Activated CD8-positive, alpha-beta T cell treated with anti-CD3 and anti-CD28 coated beads for 36 hours (primary cell): ENCODE measurements around the gene C6orf141. TPM values are rescaled to one million over a fixed set of nuclear protein-coding genes. Genes with fewer than 3 reads are reported as not detected.

Experiments used
- ATAC-seq: fragments of 200-7000 bp; cut with Tn5 transposase; one replicate; pipeline ENCODE4 v1.10.0; 2021; ENCODE audit warnings: mild to moderate bottlenecking, moderate library complexity
- CTCF ChIA-PET: fragments of 350-600 bp; sonication (Branson Sonifier 250); formaldehyde crosslinking; loops from one replicate; lab custom pipeline; 2021; ENCODE audit warnings: antibody characterized with exemption; lab: Charles Lee
- POLR2A ChIA-PET: fragments of 350-600 bp; sonication (Branson Sonifier 250); formaldehyde crosslinking; loops from one replicate; lab custom pipeline; 2021; ENCODE audit warnings: antibody characterized with exemption; lab: Charles Lee
- DNase-seq: peaks from one replicate; pipeline ENCODE4 v3.0.0-alpha.2; 2020
- H3K27ac Mint-ChIP-seq: one replicate; pipeline ENCODE4 v1.8.0; 2021; ENCODE audit warnings: mild to moderate bottlenecking, mixed read lengths
- H3K27me3 Mint-ChIP-seq: one replicate; pipeline ENCODE4 v1.8.0; 2021; ENCODE audit warnings: mixed read lengths
- H3K36me3 Mint-ChIP-seq: one replicate; pipeline ENCODE4 v1.8.0; 2021; ENCODE audit warnings: low read depth, mixed read lengths
- H3K4me1 Mint-ChIP-seq: one replicate; pipeline ENCODE4 v1.8.0; 2021; ENCODE audit warnings: low read depth, mixed read lengths
- H3K4me3 Mint-ChIP-seq: one replicate; pipeline ENCODE4 v1.8.0; 2021; ENCODE audit warnings: mild to moderate bottlenecking, moderate library complexity, mixed read lengths
- H3K9me3 Mint-ChIP-seq: one replicate; pipeline ENCODE4 v1.8.0; 2021; ENCODE audit warnings: mixed read lengths
- intact Hi-C: fragments of 100-400 bp; cut with micrococcal nuclease; formaldehyde crosslinking; loops from one replicate; pipeline ENCODE4 v1.10.0; 2022
- total RNA-seq, 2 experiments: library from RNA; stranded (reverse); gene quantifications; one replicate each; pipeline ENCODE4 v1.2.3, GENCODE V29; 2021
- TF ChIP-seq, protein P1 (sequence below): fragments of 200-600 bp; IDR thresholded peaks from one replicate; pipeline ENCODE4 v1.8.0; 2022; ENCODE audit warnings: antibody characterized with exemption, mild to moderate bottlenecking

Gene C6orf141
- total RNA-seq = under 1 TPM; 0.43 to 0.87 TPM

DNA sequence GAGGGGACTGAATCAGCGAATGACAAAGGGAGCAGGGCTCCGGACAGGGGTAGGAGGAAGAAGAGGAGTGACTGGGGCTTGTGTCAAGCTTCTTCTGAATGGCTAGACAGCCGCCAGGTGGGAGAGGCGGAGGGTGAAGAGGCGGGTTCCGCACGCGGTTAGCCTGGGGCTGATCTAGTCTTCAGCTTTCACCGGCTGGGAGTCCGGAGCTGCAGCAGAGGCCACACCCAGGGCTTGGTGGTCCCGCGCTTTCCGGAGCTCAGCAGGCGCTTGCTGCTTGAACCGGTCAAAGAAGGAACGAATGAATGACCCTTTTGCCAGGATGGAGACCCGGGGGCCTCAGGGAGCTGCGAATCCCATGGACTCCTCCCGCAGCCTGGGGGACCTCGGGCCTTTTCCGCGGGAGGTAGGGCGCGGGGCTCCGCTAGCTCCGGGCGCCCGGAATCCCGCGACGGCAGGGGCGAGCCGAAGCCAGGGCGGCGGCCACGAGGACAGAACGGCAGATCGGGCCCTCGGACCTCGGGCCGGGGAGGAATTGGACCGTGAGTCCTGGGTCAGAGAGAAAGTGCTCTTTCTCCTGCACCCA, at the start of gene C6orf141:
Gene C6orf141 (plus strand): TSS at position 177 of the 586 bp plus-strand sequence. CDS start 125 bp downstream, at position 302.
- Mint-ChIP-seq H3K27ac (no peak within 1 kb of the TSS), H3K9me3 (no peaks in the 10 kb centered on the region), H3K27me3 (peaks cover 28% of the 10 kb centered on the region), H3K4me1 (peaks cover 21% of the 10 kb centered on the region), H3K4me3 (peak within 1 kb of the TSS; percentile 72), H3K36me3 (no peaks in the 10 kb centered on the region)
- POLR2A ChIA-PET = no interaction called here
- CTCF ChIA-PET = interaction anchor here (0.6 to 4.8 kb wide), 4 partner anchors 11 to 308 kb away, joined by 3 to 41 read pairs (median 4); no protein-coding TSS in a partner anchor
- TF ChIP-seq, protein P1, sequence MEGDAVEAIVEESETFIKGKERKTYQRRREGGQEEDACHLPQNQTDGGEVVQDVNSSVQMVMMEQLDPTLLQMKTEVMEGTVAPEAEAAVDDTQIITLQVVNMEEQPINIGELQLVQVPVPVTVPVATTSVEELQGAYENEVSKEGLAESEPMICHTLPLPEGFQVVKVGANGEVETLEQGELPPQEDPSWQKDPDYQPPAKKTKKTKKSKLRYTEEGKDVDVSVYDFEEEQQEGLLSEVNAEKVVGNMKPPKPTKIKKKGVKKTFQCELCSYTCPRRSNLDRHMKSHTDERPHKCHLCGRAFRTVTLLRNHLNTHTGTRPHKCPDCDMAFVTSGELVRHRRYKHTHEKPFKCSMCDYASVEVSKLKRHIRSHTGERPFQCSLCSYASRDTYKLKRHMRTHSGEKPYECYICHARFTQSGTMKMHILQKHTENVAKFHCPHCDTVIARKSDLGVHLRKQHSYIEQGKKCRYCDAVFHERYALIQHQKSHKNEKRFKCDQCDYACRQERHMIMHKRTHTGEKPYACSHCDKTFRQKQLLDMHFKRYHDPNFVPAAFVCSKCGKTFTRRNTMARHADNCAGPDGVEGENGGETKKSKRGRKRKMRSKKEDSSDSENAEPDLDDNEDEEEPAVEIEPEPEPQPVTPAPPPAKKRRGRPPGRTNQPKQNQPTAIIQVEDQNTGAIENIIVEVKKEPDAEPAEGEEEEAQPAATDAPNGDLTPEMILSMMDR = no peak
- ATAC-seq = peak; percentile 78
- peak; percentile 55 for DNase-seq
- intact Hi-C loops = no loop called here

DNA sequence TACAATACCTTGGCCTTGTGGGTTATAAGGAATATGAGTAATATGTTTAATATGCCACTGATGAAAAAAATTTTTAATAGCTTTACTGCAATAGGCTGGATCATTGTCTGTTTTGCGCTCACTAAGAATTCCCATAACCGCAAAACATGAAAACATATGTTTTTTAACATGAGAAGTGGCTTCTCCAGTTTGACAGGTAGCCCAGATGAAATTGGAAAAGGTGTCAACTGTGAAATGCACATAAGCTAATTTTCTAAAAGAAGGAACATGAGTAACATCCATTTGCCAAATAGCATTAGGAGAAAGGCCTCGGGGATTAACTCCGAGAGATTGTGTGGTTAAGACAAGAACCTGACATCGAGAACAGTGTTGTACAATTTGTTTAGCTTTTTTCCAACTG, 45.8 kb upstream of the C6orf141 start:
- POLR2A ChIA-PET = no interaction called here
- no peaks in the 10 kb centered on the region for H3K36me3 Mint-ChIP-seq
- H3K27me3 Mint-ChIP-seq = peaks cover 13% of the 10 kb centered on the region
- DNase-seq = no peak
- intact Hi-C loops = no loop called here
- H3K27ac Mint-ChIP-seq = no peak overlapping the region
- ATAC-seq = no peak
- no peak overlapping the region for H3K4me3 Mint-ChIP-seq
- H3K4me1 Mint-ChIP-seq = no peaks in the 10 kb centered on the region
- TF ChIP-seq, protein P1 = no peak
- CTCF ChIA-PET = no interaction called here
- H3K9me3 Mint-ChIP-seq = no peaks in the 10 kb centered on the region

DNA sequence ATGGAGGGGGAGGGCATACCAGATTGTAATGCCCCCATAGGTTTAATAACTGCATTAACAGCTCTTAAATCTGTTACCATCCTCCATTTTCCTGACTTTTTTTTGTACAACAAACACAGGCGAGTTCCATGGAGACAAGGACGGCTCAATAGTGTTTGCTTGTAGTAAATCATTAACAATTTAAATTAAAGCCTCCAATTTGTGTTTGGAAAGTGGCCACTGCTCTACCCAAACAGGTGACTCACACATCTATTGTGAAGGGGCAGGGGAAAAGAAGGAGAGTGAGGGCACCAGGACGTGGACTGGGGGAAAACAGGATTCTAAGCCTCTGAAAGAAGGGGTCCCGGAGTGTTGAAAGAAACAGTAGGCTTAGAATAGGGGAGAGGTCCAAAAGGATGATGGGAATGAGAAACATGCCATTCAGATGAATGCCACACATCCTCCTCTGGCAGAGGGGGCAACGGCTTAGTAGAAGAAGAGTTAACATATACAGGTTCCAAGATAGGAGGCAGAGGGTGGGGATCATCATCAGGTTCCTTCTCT, 43.8 kb upstream of the C6orf141 start:
- DNase-seq (no peak), ATAC-seq (no peak)
- TF ChIP-seq, protein P1 = no peak
- Mint-ChIP-seq H3K4me1 (no peaks in the 10 kb centered on the region), H3K36me3 (no peaks in the 10 kb centered on the region), H3K9me3 (no peaks in the 10 kb centered on the region), H3K4me3 (no peak overlapping the region), H3K27me3 (peaks cover 13% of the 10 kb centered on the region), H3K27ac (no peak overlapping the region)
- intact Hi-C loops = no loop called here
- CTCF ChIA-PET = interaction anchor here (1.5 kb wide), 1 partner anchor 97 kb away, joined by 4 read pairs; no protein-coding TSS in a partner anchor
- POLR2A ChIA-PET = no interaction called here

DNA sequence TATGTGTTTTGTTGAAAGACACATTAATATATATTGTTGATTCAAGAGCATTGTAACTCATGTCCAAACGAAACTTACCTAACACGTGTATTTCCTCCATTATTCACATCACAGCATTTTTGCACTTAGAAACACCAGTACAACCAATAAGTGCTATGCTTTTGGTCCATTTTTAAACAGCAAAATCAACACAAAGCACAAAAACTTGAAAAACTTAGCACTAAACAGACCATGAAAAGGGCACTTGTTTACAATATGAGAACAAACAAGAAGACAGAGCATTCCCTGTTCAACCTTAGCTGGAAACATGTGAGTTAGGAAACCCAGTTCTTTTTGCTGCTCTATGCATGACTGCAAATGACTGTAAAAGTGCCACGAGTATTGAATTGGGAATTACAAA, 41.1 kb upstream of the C6orf141 start:
- H3K27ac Mint-ChIP-seq = no peak overlapping the region
- H3K9me3 Mint-ChIP-seq = no peaks in the 10 kb centered on the region
- no peaks in the 10 kb centered on the region for H3K36me3 Mint-ChIP-seq
- H3K4me3 Mint-ChIP-seq = no peak overlapping the region
- DNase-seq (no peak), ATAC-seq (no peak)
- TF ChIP-seq, protein P1 = no peak
- peaks cover 12% of the 10 kb centered on the region for H3K27me3 Mint-ChIP-seq
- ChIA-PET CTCF (no interaction called here), POLR2A (no interaction called here)
- intact Hi-C loops = no loop called here
- no peaks in the 10 kb centered on the region for H3K4me1 Mint-ChIP-seq

DNA sequence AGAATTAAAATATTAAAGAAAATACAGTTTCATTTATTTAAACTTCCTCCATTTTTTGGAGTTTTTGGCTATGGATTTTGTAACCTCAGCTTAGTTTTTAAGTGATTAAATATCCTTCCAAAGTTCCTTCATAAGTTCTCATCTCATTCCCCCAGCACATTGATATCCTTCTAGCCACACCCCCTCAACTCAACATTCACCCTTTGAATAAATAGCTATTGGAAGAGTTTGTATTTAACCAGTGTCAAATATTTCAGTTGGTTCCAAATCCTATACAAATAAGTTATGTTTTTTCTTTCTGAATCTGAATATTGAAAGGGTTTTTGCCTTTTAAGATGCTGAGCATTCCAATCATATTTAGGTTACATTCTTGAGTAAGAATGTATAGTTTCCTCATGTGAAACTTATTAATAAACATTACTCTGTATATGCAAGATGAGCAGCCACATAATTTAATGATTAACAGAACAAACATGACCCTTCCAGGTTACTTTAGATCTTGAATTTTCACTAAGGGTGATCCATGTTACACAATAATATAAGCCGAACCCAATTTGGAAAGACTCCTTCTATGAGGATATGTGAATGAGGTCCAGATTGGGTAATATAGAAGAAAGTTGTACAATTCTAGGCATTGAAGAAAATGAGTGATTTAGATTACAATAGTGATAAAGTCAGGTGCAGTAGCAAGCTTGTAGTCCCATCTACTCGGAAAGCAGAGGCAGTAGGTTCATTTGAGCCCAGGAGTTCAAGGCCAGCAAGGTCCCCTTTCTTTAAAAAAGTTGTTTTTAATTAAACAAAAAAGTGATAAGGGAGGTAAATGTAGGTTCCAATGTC, 37.1 kb upstream of the C6orf141 start:
- intact Hi-C loops = no loop called here
- H3K4me1 Mint-ChIP-seq = no peaks in the 10 kb centered on the region
- H3K36me3 Mint-ChIP-seq = no peaks in the 10 kb centered on the region
- ATAC-seq (no peak), DNase-seq (no peak)
- TF ChIP-seq, protein P1 = no peak
- no peak overlapping the region for H3K4me3 Mint-ChIP-seq
- CTCF ChIA-PET = no interaction called here
- POLR2A ChIA-PET = no interaction called here
- peaks cover 8% of the 10 kb centered on the region for H3K27me3 Mint-ChIP-seq
- no peaks in the 10 kb centered on the region for H3K9me3 Mint-ChIP-seq
- no peak overlapping the region for H3K27ac Mint-ChIP-seq
